Activated CD4-positive, CD25-positive, alpha-beta regulatory T cell treated with anti-CD3 and anti-CD28 coated beads, Interleukin-2, amount 50 U/mL, for 24 hours (primary cell): ENCODE data around the gene MED12L.

Experiments used
- ATAC-seq, 2 donors: fragments of 150-1000 bp; cut with Tn5 transposase; one replicate each; pipeline ENCODE4 v1.10.0; 2021; ENCODE audit warnings: mild to moderate bottlenecking in 1 of 2, moderate library complexity in 1 of 2

Gene MED12L

DNA sequence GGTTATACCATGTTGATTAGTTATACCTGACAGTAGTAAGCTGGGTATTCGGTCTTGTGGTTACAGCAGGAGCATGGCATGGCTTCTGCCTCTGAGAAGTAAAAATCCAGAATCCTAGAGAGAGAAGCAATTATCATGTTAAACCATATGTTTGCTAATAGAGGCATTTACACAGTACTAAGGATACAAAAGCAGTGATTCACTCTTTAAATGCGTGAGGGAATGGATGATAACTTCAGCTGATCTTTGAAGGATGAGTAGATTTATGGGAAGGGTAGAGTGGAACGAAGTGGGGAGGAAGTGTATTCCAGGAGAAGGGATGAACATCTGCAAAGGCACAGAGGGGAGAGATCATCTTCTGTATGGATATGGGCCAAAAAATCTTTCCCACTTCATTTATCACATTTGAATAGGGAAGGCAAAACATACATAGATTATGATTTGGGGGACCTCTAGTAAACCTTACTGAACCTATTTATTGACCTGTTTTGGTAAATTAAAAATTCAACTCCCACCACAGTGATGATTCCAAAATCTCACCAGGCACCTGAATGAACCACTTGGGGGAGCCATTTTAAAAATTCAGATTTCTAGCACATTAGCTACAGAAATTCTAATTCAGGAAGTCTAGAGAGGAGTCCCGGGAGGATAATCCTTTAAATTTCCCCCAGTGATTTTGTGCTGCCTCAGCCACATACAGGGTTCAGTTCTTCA, 340.3 kb downstream of the MED12L start:
- no peak for ATAC-seq

DNA sequence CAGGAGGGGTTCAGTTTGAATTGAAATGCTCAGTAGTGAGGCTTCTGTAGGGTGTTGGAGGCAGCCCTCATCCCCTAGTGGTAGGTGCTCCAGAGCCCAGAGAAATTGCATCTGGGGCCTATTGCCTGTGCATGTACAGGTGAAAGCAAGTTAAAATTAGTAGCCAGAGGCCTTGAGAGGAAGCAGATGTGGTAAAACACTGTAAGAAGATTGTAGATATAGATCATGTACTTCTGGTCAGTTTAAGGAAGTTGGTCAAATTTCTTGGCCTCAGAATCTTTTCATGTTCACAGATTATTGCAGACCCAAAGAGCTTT, 340.8 kb downstream of the MED12L start:
- ATAC-seq = no peak

DNA sequence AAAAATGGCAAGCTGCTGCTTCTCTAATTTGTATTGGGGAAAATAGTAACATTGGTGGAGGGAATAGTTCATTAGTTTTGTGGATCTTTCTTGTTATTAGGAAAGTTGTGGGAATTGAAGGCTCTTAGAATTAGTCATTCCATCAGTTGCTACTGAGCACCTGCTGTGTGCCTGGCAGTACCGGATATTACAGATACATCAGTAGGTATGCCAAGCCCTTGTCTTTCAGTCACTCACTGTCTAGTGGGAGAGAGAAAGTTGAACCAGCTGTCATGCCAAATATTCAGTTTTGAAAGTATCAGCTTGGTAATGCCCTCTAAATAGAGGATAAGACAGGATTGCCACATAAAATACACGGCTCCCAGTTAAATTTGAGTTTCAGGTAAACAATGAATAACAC, 342.9 kb downstream of the MED12L start:
- no peak for ATAC-seq

DNA sequence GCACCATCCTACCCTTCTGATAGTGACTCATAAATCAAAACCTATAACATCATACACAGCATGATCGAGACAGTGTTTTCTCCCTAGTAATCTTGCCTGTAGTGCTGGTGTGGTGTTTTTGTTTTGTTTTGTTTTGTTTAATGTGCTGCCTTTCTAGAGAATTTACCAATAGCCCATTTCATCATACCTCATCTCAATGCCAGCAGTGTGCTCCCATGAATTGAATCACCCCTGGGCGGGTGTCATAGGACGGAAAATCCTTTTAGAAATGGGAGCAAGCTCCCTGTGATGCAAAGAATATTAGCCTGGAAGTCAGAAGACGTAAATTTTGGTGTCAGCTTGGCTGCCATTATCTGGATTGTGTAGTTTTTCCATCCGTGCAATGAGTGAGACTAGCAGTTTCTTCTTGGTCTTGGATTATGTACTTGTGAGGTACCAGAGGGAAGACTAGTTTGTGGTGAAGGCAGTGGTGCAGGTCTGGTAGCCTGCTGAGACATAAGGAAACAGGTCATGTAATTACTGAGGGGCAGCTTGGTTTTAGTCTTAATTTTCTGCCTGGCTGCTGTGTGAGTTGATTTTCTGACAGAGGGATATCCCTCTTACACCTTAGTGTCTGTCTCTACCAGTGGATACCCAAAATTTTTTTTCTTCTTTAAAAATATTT, 345.5 kb downstream of the MED12L start:
- ATAC-seq = no peak

DNA sequence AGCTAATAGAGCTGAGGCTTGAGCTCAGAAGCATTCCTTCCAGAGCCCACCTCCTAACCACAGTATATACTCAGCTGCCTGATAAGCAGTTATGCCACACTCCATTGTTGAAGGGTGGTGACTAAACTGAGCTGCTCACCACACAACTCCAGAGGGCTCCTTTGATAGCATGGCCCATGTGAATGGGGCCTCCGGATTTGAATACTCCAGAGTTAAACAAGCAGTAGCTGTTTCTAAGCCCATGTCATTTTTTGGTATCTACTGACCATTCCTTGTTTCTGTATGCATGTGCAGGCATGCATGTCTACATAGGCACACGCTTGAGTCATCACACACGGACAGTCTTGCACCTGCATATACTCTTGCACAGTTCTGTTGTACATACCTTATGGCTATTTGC, 346.5 kb downstream of the MED12L start:
- no peak for ATAC-seq

DNA sequence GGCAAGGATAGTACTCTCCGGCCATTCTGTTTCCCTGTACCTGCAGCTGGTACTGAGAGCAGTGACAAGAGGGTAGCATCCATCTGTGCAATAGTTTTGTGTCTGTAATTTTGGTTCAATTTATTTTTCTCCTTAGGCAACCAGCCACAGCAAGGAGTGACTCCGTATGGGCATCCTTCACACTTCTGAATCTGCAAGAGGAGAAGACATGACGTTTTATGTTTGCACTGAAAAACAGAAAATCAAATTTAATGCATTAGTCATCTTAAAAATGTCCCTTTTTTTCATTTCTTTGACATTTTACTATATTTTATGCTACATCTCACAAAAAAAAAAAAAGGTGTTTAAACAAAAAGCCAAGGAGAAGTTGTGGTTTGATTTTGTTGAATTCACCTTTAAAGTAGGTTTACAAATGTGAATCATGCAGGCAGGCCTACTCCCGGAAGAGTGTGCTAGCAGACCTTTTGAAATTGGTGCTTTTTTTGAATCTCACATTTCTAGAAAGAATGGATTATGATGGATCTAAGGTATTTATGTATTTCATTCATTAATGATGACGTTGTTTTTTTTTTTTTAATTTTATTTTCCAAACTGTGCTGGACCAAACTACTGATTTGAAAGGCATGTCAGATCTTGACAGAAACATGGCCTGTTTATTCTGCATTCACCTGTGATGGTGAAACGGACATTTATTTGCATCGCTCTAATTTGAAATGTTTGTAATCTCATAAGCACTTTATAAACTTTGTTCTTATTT, 347.3 kb downstream of the MED12L start:
- ATAC-seq = no peak

DNA sequence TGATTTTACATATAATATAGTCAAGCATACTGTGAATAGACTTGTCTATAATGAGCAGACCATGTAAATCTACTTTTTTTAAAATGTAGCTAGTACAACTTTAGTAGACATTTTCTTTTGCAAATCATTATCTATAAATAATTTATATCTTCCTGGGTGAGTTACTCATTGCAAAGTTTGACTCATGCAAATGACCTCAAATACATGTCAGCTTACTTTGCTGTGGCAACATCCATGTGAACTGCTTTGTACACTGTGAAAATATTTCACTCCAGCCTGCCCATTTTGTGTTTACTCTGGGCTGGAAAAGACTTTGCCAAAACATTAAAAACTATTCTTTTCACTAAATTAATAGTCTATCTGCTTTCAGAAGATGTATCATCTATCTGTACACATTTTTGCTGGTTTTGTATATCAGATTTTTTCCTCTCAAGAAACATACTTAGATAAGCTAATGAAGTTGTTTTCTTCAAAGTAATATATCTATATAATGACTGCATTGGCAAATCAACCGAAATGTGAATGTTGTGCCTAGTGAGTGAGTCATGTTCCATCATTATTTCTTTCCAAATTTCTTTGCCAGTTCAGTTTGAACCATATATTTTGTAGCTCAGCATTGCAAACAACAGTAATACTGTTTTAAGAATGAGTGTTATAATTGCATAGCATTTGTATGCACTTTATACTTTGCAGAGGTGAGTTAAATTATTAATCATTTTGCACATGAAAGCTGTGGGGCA, 348.9 kb downstream of the MED12L start:
- no peak for ATAC-seq

DNA sequence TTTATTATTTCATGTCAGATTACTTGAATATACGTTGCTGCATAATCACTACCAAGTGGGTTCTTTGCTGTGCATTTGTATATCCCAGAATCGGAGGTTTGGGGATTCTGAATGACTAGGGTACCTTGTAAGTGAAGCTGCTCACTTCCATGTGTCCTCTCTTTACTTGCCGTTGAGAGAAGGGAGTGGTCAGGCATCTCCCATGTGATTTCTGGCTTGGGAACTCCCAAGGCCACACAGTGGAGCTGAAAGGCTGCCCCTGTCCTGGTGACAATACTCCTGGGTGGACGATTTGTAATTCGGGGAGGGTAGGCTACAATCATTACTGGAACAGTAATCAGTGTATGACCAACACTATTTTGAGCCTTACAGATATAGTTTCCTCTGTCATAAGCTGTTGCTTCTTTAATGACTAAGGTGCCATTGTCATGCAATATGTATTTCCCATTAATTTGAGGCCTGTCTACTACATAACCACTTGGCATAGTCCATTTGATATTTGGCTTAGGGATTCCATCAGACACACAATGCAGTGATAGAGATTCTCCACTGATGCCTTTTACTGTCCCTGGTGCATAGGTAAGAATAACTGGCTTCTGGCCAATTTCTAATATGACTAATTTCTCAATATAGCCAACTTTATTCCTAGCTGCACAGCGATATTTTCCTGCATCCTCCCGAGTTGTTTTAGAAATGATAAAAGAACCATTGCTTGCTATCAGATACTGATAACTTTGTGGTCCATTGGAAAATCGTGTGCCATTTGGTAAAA, 351.4 kb downstream of the MED12L start:
- ATAC-seq = no peak

DNA sequence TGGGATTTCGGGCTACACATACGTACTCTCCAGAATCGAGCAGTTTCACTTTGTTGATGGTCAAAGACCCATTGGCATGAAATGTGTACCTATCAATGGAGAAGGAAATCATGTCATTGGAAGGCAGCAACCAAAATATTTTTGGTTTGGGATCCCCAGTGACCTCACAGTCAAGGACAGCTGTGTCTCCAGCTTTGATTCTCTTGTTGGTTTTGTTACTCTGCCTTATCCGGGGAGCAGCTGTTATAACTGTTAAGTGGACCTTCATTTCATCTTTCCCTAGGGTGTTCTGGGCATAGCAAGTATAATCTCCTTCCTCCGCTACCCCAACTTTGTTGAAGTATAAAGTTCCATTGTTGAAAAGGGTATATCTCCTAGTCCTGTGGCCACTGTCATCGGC, 352.4 kb downstream of the MED12L start:
- ATAC-seq = no peak

DNA sequence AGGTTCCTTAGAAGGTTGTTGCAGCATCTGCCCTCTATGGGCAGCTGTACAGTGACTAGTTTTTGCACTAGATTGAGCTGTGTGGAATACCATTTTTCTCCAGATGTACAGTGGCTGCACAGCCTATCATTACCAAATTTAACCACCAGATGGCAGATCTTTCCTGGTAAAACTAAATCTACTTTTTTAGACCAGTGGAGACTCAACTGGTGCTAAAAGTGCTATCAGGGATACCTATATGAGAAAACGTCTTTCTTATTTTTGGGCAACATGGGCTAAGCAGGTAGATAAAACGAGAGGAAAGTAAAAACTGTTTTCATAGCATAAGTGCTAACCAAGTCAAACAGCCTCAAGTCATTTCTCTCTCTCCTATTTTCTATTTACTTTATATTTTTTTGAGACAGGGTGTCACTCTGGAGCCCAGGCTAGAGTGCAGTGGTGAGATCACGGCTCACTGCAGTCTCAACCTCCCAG, 354.2 kb downstream of the MED12L start:
- ATAC-seq = peak in 1 of 2 donors; percentile 36

DNA sequence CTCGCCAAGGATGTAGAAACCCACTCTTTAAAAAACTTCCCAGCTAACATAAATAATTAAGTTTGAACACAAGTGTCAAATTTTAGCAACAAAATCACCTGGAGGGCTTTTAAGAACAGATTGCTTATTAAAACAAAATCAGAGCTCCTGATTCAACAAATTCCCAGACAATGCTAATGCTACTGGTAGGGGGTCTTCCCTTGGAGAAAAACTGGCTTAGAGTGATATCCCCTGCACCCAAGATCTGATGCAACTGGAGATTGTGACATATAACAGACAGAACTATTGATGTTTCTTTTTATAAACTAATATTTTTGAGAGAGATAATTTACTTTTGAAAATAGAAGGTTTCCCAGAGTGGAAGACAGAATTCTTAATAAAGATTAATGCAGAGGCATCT, 355.5 kb downstream of the MED12L start:
- ATAC-seq = no peak

DNA sequence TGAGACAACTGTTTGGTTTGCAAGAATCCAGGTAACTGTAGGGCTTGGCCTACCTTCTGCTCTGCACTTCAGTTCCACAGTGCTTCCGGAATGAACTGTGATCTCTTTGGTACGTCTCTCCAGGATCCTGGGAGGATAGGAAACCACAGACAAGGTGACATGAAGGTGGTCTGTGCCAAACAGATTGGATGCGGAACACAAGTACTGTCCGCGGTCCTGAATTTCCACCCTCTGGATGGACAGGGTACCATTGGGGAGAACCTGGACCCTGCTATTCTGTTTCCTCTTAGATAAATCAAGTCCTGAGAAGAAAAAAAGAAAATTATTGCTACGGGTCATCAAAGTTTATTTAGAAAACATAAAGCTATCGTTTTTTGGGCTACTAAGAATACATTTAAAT, 358.1 kb downstream of the MED12L start:
- no peak for ATAC-seq

DNA sequence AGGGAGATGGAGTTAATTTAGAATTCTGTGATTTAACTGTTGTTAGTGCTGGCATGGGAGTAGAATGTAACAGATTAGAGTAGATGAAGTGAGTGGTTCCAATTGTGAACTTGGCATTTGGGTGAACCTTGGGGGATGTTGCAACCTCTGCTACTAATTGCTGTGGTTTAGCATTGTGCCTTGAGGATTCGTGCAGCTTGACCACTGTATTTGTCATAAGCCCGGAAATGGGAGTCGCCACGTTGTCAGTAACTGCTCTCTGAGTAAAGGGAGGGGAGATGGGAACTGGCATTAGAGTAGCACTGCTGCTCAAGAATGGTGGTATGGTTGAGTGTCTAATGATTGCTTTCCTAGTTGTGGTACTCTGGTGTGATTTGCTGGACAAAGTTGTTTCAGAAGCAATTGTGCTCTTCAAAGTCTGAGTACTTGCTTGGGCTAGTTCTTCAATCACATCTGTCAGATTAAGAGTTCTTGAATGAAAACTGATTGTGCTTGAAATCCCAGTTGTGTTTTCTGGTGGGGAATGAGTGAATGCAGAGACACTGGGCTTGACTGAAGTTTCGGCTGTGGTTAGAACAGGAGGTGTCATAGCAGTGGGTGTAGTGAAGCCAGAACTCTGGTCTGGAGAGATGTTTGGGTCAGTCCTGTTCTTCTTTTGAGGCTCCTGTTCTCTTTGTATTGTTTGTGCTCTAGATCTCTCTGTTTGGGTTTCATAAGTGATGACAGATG, 360.0 kb downstream of the MED12L start:
- ATAC-seq = no peak

DNA sequence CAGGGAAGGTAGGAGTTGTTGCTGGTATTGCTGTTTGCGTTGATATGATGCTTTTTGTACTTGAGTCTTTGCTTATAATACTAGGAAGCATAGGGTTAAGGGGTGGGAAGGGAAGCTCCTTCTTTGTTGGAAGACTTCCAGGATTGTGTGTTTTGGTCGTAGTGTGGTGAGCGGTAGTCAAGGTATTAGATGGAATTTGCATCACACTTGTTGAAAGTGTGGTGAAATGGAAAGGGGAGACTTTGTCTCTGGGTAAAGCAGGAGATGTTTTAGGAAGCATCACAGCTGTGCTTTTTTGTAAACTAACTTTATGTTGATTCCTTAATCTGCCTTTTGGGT, 360.5 kb downstream of the MED12L start:
- ATAC-seq = no peak

DNA sequence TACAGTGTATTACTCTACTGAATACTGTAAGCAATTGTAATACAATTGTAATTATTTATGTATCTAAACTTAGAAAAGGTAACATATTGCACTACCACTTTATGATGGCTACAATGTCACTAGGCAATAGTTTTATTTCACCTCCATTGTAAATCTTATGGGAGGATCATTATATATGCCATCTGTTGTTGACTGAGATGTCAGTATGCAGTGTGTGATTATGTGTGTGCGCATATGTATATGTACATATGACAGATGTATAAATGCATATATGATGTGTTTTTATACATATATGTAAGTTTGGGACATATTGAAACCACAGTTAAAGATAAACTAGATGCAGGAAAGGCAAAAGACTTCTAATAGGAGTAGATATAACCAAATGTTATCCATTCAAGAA, 366.9 kb downstream of the MED12L start:
- ATAC-seq = no peak

DNA sequence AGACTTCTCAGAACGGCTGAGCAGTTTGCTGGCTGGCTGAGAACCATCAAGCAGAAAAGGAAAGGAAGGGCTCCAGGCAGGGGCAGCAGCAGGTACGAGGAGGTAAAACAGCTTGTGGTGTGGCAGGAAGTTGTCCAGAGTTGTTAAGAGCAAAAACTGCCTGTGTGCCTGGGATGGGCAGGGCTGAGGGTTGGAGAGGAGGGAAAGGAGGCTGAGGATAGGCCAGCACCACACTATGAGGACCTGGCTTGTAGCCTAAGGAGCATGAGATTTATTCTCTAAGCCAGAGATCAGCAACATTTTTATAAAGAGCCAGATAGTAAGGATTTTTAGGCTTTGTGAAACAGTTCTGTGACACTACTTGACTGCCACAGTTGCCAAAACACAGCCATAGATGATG, 367.4 kb downstream of the MED12L start:
- ATAC-seq = no peak

DNA sequence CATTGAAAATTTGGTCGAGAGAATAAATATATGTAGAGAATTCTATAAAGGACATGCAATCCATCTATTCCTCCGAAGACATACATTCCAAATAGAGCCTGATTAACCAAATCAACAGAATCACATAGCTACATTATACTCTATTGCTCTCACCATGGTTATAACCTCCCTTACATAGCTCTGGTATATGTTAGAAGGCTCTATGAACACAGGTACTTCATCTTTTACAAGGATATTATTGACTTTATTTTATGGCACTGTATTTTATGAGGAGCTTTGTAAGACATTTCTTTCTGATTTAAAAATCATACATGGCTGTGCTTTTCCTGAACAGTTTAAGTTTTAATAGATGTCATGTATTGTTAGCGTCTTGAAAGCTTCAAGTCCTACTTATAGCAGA, 370.6 kb downstream of the MED12L start:
- no peak for ATAC-seq

DNA sequence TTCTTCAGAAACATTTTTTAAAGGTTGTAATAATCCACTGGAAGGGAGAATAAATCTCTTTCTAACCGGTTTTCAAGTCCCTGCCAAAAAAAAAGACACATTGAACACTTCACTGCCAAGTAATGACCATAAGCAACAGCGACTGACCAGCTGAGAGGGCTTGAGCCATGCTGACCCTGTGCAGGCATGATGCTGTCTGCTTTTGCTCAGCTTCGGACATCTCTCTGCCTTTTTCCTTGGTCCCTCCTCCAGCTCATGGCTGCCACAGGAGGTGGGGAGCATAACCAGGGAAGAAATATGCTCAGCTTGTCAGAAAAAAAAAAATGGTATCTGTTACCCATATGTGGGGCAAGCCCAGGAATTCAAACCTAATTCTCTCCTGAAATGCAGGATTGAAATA, 373.9 kb downstream of the MED12L start:
- no peak for ATAC-seq

DNA sequence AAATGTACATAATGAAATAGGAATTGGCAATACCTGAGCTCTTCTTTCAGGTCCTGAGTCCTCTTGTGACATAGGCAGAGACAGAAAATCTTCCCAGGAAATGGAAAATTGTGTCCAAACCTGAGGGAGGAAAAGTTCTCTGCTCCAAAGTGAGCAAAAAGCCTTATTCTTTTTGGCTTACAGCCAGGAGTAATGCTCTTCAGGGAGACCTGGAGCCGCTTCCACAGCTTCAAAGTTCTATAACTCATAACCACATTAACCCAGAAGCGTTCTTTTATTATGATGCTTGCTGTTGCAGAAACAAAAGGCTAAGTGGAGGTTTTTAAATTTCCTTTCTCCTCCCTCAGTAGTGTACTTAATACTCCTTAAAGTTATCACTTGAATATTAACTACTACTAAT, 374.8 kb downstream of the MED12L start:
- no peak for ATAC-seq

DNA sequence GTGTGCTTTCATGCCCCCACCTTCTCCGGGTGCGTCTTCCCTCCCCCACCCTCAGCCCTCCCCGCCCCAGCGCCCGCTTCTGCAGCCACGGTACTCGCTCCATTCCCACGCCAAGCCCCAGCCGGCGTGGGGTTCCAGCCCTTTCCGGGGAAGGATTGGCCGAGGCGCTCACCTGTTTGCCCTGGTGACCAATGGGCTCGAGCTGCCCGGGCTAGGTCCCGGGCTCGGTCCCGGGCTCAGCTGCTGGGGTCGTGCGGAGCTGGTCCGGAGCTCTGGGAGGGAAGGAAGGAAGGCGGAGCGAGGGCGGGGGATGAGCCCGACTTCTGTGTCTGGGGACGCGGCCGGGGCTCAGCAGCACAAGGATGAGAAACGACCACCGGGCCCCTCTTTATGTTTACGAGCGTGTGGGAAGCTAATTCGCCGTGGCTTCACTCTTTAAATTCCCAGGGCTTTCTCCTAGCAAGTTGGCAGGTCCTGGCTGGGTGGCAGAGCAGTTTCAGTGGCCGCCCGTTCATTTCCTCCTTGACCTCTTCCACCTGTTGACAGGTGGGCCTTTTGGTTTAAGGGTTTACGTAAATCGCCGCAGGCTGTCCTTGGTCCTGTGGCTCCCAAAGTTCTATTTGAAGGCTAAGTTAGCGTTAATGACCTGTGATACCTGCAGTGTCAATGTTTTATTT, 375.4 kb downstream of the MED12L start, which contains the start of gene IGSF10:
Gene IGSF10, minus strand, starts transcription at position 288 of the 677 bp plus-strand sequence. CDS start 2,352 bp downstream, outside the sequence.
- ATAC-seq = no peak

DNA sequence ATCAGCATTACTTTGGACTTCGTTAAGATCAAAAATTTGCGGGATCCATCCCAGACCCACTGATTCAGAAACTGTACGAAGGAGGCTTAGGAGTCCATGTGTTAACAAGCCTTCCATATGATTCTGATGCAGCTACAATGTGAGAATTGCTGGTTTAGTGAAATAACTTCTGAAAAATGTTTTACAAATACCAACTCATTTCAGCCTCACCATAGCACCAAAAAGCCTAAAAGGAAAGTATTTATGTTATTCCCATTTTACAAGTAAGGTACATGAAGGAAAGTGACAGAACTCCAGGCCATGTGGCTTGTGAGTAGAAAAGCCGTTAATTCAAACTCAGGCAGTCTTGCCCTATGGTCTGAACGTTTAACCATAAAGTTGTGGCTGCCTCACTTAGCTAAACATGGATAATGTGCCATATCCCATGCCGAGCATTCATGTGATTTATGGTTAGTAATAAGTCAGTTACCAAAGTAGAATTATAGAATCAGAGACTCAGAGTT, 376.9 kb downstream of the MED12L start:
- ATAC-seq = no peak
